ENCODE measurements around the gene KCNAB1.

DNA sequence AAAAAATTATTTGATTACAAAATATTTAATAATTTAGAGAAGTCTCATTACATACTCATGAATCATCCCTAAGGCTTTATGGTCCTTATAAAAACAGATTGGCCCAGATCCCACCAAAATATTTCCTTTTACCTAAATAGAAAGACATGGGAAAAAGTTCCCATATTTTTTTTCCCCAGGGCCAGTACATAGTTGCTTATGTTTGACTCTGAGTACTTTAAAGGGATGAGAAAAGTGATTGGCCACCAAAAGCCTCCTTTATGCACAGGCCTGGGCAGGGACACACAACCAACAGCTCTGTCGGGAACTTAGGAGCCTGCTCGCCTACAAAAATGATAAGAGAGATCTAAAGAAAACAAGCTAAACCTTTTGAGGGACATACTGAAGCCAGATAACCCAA is 22.3 kb downstream of the KCNAB1 start:
- TF ChIP-seq, protein P1, sequence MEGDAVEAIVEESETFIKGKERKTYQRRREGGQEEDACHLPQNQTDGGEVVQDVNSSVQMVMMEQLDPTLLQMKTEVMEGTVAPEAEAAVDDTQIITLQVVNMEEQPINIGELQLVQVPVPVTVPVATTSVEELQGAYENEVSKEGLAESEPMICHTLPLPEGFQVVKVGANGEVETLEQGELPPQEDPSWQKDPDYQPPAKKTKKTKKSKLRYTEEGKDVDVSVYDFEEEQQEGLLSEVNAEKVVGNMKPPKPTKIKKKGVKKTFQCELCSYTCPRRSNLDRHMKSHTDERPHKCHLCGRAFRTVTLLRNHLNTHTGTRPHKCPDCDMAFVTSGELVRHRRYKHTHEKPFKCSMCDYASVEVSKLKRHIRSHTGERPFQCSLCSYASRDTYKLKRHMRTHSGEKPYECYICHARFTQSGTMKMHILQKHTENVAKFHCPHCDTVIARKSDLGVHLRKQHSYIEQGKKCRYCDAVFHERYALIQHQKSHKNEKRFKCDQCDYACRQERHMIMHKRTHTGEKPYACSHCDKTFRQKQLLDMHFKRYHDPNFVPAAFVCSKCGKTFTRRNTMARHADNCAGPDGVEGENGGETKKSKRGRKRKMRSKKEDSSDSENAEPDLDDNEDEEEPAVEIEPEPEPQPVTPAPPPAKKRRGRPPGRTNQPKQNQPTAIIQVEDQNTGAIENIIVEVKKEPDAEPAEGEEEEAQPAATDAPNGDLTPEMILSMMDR (conservative IDR thresholded peaks at IDR 0.05; ENCODE audit: low read depth, low read length) = no peak
- TF ChIP-seq EZH2 (IDR thresholded peaks at IDR 0.05; ENCODE audit: low read length, unreplicated experiment) (no peak), EZH2phosphoT487 (IDR thresholded peaks at IDR 0.05; ENCODE audit: borderline replicate concordance, low read length) (no peak)

All from PC-3 (cell line).